Fibroblast of pulmonary artery (primary cell): ENCODE data around the gene ATP13A4.

Source experiments
- DNase-seq: peaks from one replicate; pipeline ENCODE4 v3.0.0-alpha.2; 2010; ENCODE audit warnings: low read depth
- H3K4me3 ChIP-seq: replicated peaks from 2 replicates; pipeline ENCODE4 v1.5.1; 2011; ENCODE audit warnings: low read depth, mild to moderate bottlenecking, control low read depth, low read length, moderate library complexity
- CTCF ChIP-seq: IDR thresholded peaks from 2 replicates; pipeline ENCODE4 v1.5.1; 2011; ENCODE audit warnings: mild to moderate bottlenecking, control low read depth, low read length, inconsistent platforms; ENCODE audit errors: missing control alignments

Gene ATP13A4

DNA sequence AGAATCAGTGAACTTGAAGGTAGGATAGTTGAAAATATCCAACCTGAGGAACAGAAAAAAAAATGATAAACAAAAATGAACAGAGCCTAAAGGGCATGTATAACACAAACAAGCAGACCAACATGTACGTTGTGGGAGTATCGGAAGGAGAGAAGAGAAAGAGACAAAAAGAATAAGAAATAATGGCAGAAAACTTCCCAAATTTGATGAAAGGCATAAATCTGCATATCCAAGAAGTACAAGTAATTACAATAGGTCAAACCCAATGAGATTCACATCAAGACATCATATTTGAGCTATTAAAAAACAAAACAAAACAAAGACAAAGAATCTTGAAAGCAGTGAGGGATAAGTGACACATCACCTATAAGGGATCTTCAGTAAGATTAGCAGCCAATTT, 138.1 kb downstream of the ATP13A4 start:
- no peak overlapping the region for H3K4me3 ChIP-seq
- no peak for TF ChIP-seq CTCF
- no peak for DNase-seq

GRCh38 chr3:193407688-193408087, 147.0 kb downstream of the ATP13A4 start:
- no peak overlapping the region for H3K4me3 ChIP-seq
- TF ChIP-seq CTCF = no peak
- DNase-seq = no peak

GRCh38 chr3:193407112-193407511, 147.6 kb downstream of the ATP13A4 start:
- no peak overlapping the region for H3K4me3 ChIP-seq
- no peak for DNase-seq
- no peak for TF ChIP-seq CTCF

DNA sequence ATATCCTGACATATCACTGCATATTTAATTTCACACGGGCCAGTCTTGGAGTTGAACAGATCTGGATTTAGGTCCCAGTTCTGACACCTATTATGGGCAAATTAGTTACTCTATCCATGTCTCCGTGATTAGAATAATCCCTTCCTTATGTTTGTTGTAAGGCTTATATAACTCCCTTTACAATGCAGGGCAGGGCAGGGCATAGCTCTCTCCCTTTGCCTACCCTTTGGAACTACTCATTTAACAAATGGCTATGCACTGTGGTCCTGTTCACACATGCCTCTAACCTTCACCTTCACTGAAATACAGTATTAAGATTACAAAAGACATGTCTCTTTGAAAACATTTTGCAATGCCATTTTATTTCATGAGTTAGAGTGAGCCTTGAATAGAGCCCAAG, 151.4 kb downstream of the ATP13A4 start:
- no peak overlapping the region for H3K4me3 ChIP-seq
- no peak for TF ChIP-seq CTCF
- DNase-seq = no peak

DNA sequence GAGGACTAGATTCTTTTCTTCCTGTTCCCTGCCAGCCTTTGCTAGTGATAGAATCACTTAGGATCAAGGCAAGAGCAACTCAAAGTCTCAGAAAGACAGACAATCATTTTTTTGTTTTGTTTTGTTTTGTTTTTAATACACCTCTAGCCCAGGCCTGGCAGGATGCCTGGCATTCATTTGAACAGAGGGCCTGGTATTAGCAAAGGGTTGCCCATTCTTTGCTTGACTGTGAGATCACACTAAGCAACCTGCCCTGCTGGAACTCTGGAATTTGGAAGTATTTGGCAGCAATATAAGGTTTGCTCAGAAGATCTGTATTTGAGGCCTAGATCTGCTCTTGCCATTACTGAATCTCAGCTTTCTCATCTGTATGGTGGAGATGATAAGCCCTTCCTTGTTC, 154.4 kb downstream of the ATP13A4 start:
- no peak for DNase-seq
- H3K4me3 ChIP-seq = no peak overlapping the region
- no peak for TF ChIP-seq CTCF

GRCh38 chr3:193396451-193397244, 158.0 kb downstream of the ATP13A4 start:
- no peak for DNase-seq
- no peak for TF ChIP-seq CTCF

DNA sequence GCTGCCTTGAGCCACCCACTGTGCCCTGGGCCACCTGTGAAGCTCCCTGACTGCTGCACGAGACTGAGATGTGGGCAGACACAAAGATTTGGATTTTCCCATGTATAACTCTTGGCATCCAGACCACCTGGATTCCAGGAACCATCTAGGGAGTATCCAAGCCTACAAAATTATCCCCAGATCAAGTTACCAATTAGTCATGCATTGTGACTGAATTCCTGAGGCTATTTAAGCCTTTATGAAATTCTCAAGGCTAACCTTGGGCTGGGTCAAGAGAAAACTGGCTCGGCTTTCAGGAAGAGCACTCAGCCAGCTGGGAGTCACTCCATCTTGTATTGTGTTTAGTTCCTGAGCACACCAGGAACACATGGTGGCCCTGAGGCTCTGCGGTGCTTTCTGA, 162.8 kb downstream of the ATP13A4 start:
- H3K4me3 ChIP-seq = no peak overlapping the region
- no peak for TF ChIP-seq CTCF
- DNase-seq = no peak

More at GRCh38 chr3:193396451-193397244, 158.0 kb downstream of the ATP13A4 start:
- no peak overlapping the region for H3K4me3 ChIP-seq
